Stimulated activated CD4-positive, alpha-beta T cell treated with anti-CD3 and anti-CD28 coated beads, Interleukin-4, amount 100 ng/mL, for 1 hour (primary cell): ENCODE results near the gene ZFR2.

Experiments used
- DNase-seq: peaks from one replicate; pipeline ENCODE4 v3.0.0-alpha.2; 2020

Gene ZFR2

GRCh38 chr19:3785451-3785937 lies 83.3 kb downstream of the ZFR2 start:
- peak; percentile 44 for DNase-seq

- DNase-seq, result no peak
Observed at GRCh38 chr19:3784607-3785450, 84.0 kb downstream of the ZFR2 start.

- peak; percentile 58 for DNase-seq
Observed at GRCh38 chr19:3783660-3784584, 84.9 kb downstream of the ZFR2 start.

- DNase-seq, result no peak
Observed at GRCh38 chr19:3782903-3783302, 85.9 kb downstream of the ZFR2 start.

GRCh38 chr19:3782330-3782729 lies 86.5 kb downstream of the ZFR2 start:
- no peak for DNase-seq

- DNase-seq, result no peak
Observed at GRCh38 chr19:3781603-3782002, 87.2 kb downstream of the ZFR2 start.

- DNase-seq, result no peak
Observed at GRCh38 chr19:3780786-3781304, 88.0 kb downstream of the ZFR2 start.

GRCh38 chr19:3778899-3779723 lies 89.7 kb downstream of the ZFR2 start:
- DNase-seq, result no peak

- DNase-seq, result no peak
Observed at GRCh38 chr19:3778104-3778867, 90.6 kb downstream of the ZFR2 start.

GRCh38 chr19:3776479-3777040 lies 92.3 kb downstream of the ZFR2 start:
- no peak for DNase-seq

GRCh38 chr19:3775831-3776230 lies 93.0 kb downstream of the ZFR2 start:
- no peak for DNase-seq

- DNase-seq, result no peak
Observed at GRCh38 chr19:3775374-3775711, 93.5 kb downstream of the ZFR2 start.

- no peak for DNase-seq
Observed at GRCh38 chr19:3774621-3775373, 94.0 kb downstream of the ZFR2 start.

GRCh38 chr19:3773814-3774515 lies 94.9 kb downstream of the ZFR2 start:
- DNase-seq, result no peak

- DNase-seq, result no peak
Observed at GRCh38 chr19:3771906-3772455, 96.9 kb downstream of the ZFR2 start, which contains the start of gene RAX2. RAX2 (minus strand) TSS chr19:3772228; CDS start chr19:3771742, 486 bp downstream.

- DNase-seq, result no peak
Observed at GRCh38 chr19:3771000-3771905, 97.6 kb downstream of the ZFR2 start.

GRCh38 chr19:3770136-3770999 lies 98.5 kb downstream of the ZFR2 start:
- DNase-seq, result no peak
